Osteocyte (in vitro differentiated cells): ENCODE measurements around the gene USP3. TPM values are rescaled to one million over a fixed set of nuclear protein-coding genes. Genes with fewer than 3 reads are reported as not detected.

Experiments used
- DNase-seq: peaks from one replicate; pipeline ENCODE4 v3.0.0; 2021; ENCODE audit warnings: mixed read lengths; ENCODE audit not compliant: unreplicated experiment; ENCODE audit errors: extremely low spot score
- H3K27ac Mint-ChIP-seq: one replicate; pipeline ENCODE4 v1.8.0; 2021; ENCODE audit warnings: mild to moderate bottlenecking, mixed read lengths; ENCODE audit not compliant: unreplicated experiment
- H3K27me3 Mint-ChIP-seq: one replicate; pipeline ENCODE4 v1.8.0; 2021; ENCODE audit warnings: mixed read lengths; ENCODE audit not compliant: unreplicated experiment
- H3K36me3 Mint-ChIP-seq: one replicate; pipeline ENCODE4 v1.8.0; 2021; ENCODE audit warnings: mixed read lengths; ENCODE audit not compliant: unreplicated experiment
- H3K4me1 Mint-ChIP-seq: one replicate; pipeline ENCODE4 v1.8.0; 2021; ENCODE audit warnings: mixed read lengths; ENCODE audit not compliant: unreplicated experiment
- H3K4me3 Mint-ChIP-seq: one replicate; pipeline ENCODE4 v1.8.0; 2021; ENCODE audit warnings: mild to moderate bottlenecking, moderate library complexity, mixed read lengths; ENCODE audit not compliant: unreplicated experiment
- H3K9me3 Mint-ChIP-seq: one replicate; pipeline ENCODE4 v1.8.0; 2021; ENCODE audit warnings: mixed read lengths; ENCODE audit not compliant: unreplicated experiment
- total RNA-seq: library from RNA; stranded (reverse); gene quantifications from 2 replicates; pipeline ENCODE4 v1.2.1, GENCODE V29; 2021
- TF ChIP-seq, protein P1 (sequence below): fragments of 200-600 bp; sonication (generic); IDR thresholded peaks from 2 replicates; pipeline ENCODE4 v1.5.0; 2021; ENCODE audit warnings: antibody characterized with exemption, mild to moderate bottlenecking, moderate library complexity

USP3 gene
- total RNA-seq, 1 donor from 2014 or later: 41.2 TPM

DNA sequence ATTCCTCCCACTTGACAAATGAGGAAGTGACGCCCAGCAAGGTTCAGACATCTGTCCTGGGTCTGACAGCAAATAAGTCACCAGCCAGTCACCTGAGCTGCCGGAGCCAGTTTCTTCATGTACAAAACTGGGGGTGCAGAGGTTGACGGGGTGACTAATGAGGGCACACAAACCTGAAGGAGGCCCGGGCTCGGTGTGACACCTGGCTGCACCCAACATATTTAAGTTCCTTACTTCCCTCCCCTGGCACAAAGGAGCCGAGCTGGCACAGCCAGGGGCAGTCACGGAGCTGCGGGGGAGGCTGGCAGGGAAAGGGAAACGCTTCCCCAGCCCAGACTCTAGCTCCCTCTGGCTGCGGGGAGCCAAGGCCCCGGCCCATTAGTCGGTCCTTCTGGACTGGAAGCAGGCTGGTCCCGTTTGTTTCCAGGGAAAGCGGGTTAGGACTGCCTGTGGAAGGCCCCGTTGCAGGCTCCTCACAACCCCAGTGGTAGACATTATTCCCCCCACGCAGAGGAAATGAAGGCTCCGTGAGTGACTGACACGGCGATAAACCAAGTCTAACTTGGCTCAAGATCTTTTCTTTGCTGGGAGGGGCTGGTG, 95.1 kb downstream of the USP3 start:
- Mint-ChIP-seq H3K9me3 (no peaks in the 10 kb centered on the region), H3K27ac (peak overlapping the region; percentile 72), H3K4me1 (peaks cover 31% of the 10 kb centered on the region), H3K36me3 (peaks cover 4% of the 10 kb centered on the region), H3K4me3 (no peak overlapping the region), H3K27me3 (no peaks in the 10 kb centered on the region)
- TF ChIP-seq, protein P1, sequence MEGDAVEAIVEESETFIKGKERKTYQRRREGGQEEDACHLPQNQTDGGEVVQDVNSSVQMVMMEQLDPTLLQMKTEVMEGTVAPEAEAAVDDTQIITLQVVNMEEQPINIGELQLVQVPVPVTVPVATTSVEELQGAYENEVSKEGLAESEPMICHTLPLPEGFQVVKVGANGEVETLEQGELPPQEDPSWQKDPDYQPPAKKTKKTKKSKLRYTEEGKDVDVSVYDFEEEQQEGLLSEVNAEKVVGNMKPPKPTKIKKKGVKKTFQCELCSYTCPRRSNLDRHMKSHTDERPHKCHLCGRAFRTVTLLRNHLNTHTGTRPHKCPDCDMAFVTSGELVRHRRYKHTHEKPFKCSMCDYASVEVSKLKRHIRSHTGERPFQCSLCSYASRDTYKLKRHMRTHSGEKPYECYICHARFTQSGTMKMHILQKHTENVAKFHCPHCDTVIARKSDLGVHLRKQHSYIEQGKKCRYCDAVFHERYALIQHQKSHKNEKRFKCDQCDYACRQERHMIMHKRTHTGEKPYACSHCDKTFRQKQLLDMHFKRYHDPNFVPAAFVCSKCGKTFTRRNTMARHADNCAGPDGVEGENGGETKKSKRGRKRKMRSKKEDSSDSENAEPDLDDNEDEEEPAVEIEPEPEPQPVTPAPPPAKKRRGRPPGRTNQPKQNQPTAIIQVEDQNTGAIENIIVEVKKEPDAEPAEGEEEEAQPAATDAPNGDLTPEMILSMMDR: peak; percentile 58
- no peak for DNase-seq

DNA sequence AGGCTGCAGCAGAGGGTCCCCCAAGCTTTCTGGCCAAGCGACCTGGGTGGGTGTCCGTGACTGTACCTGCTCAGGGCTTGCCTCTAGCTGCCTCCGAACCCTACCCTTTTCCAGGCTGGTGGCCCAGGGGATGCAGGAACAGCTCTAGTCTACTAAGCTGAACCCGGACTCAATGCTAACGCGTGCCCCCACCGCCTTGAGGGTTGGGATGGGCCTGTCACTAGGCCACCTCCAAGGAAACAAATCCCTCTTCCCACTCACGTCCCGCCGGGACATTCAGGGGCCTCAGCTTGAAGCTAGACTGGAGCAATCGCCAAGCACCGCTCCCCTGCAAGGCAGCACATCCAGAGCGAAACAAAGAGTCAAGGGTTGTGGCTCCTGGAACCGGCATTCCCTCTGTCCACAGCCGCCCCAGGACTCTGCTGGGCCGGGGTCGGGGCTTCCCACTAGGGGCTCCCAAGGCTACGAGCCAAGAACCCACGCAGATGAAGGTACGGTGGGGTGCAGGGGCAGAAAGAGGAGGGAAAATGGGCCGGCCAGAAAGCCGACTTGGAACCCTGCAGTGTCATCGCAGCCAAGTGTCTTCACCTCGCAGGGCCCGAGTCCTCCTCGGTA, 95.7 kb downstream of the USP3 start:
- H3K4me1 Mint-ChIP-seq: peaks cover 31% of the 10 kb centered on the region
- TF ChIP-seq, protein P1: no peak
- H3K27me3 Mint-ChIP-seq: no peaks in the 10 kb centered on the region
- H3K4me3 Mint-ChIP-seq: peak overlapping the region; percentile 65
- peak overlapping the region; percentile 47 for H3K27ac Mint-ChIP-seq
- H3K9me3 Mint-ChIP-seq: no peaks in the 10 kb centered on the region
- peaks cover 1% of the 10 kb centered on the region for H3K36me3 Mint-ChIP-seq
- no peak for DNase-seq

DNA sequence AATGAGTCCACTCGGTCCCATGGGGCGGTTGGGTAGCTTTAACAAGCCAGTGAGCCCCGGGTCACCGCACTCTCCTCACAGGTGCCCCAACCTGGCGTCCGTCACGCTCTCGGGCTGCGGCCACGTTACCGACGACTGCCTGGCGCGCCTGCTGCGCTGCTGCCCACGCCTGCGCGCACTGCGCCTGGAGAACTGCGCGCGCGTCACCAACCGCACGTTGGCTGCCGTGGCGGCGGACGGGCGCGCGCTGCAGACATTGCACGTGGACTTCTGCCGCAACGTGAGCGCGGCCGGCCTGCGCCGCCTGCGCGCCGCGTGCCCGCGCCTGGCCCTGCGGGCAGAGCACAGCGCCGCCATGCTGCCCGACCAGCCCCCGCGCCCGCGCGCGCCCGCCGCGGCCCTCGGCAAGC, 96.2 kb downstream of the USP3 start:
- Mint-ChIP-seq H3K9me3 (no peaks in the 10 kb centered on the region), H3K4me3 (peak overlapping the region; percentile 85), H3K36me3 (no peaks in the 10 kb centered on the region), H3K27ac (no peak overlapping the region), H3K4me1 (peaks cover 31% of the 10 kb centered on the region), H3K27me3 (no peaks in the 10 kb centered on the region)
- TF ChIP-seq, protein P1: peak; percentile 22
- DNase-seq: peak; percentile 94

DNA sequence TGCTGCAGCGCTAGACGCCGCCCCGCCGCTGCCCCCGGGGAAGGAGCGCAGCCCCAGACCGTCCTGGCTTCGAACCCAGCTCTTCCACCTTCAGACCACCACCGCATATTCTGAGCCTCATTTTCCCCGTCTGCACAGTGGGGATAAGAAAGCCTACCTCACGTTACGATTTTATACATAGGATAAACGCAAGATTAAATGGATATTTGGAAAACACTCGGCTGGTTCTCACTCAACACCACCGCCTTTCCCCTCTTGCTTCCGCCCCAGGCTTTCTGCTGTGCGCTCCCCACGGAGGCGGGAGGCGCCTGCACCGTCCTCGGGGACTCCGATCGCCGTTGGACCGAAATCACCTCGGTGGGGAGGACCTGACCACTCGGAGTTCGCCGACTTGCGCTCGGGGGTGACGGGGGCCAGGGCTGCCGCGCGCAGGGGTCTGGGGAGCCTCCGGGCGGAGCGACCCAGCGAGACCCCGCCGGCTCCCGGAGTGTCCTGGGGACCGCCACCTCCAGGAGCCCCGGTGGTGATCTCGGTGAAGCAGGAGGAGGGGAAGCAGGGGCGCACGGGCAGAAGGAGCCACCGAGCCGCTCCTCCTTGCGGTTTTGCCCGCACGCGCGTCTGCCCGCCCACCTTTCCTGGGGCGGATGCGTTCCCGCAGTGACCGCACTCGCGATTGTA, 96.8 kb downstream of the USP3 start:
- DNase-seq: no peak
- Mint-ChIP-seq H3K4me1 (peaks cover 29% of the 10 kb centered on the region), H3K9me3 (no peaks in the 10 kb centered on the region), H3K27me3 (no peaks in the 10 kb centered on the region), H3K27ac (peak overlapping the region; percentile 71), H3K4me3 (peak overlapping the region; percentile 85), H3K36me3 (no peaks in the 10 kb centered on the region)
- TF ChIP-seq, protein P1: no peak

DNA sequence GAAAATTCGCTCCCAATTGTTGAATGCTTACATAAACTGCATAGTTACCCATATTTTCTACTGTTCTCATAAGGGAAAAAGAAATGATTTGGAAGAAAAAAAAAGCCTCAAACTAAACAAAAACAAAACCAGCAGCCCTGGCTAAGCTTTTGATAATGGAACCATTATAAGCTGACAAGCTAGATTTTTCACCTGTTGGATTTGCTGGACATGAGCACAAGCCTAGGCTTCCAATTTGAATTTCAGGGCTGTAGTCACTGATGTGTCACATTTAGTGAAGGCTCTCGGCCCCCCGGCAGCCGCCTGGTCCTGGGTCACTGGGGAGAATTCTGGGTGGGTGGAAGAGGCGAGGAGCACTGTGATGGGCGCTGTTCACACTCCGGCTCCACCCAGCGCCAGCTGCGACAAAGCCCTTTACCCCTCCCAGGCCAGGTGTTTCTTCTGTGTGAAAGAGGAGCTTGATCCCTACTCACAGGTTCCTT, 97.4 kb downstream of the USP3 start:
- Mint-ChIP-seq H3K4me3 (peak overlapping the region; percentile 85), H3K27me3 (no peaks in the 10 kb centered on the region), H3K4me1 (peaks cover 23% of the 10 kb centered on the region), H3K36me3 (peaks cover 5% of the 10 kb centered on the region), H3K27ac (no peak overlapping the region), H3K9me3 (no peaks in the 10 kb centered on the region)
- no peak for DNase-seq
- TF ChIP-seq, protein P1: no peak
